SK-N-SH (cell line): Measurements from ENCODE around the gene GPR137.
A peak's percentile ranks its signal among the peaks of the same experiment; 100 is the strongest.

Experiments
- EP300 ChIP-seq, 2 experiments: IDR thresholded peaks; 2 replicates each; pipeline versions ENCODE4 v1.4.0 to v1.6.1; 2012; ENCODE audit warnings: borderline replicate concordance in 1 of 2, low read depth in 1 of 2, low read length in 1 of 2
- GATA2 ChIP-seq: sonication (generic); formaldehyde crosslinking; IDR thresholded peaks from 2 replicates; pipeline ENCODE4 v1.5.0; 2020; ENCODE audit warnings: mild to moderate bottlenecking, missing genetic modification reagents
- SMC3 ChIP-seq: IDR thresholded peaks from 2 replicates; pipeline ENCODE4 v1.6.1; 2012; ENCODE audit warnings: low read depth, low read length, improper control_type of control experiment
- TAF1 ChIP-seq: IDR thresholded peaks from 2 replicates; pipeline ENCODE4 v1.6.1; 2012; ENCODE audit warnings: low read depth, mild to moderate bottlenecking, low read length, moderate library complexity, borderline replicate concordance
- YY1 ChIP-seq: IDR thresholded peaks from 2 replicates; pipeline ENCODE4 v1.4.0; 2012; ENCODE audit warnings: low read depth, mild to moderate bottlenecking
- TF ChIP-seq, protein P1 (sequence below): IDR thresholded peaks from 2 replicates; pipeline ENCODE4 v1.4.0; 2012; ENCODE audit warnings: low read depth
- TF ChIP-seq, protein P2 (sequence below): fragments of 200-600 bp; sonication (generic); IDR thresholded peaks from 2 replicates; pipeline ENCODE4 v1.6.1; 2017; ENCODE audit warnings: antibody characterized with exemption, mild to moderate bottlenecking, moderate library complexity
- TF ChIP-seq, protein P3 (sequence below): IDR thresholded peaks from 2 replicates; pipeline ENCODE4 v1.4.0; 2012; ENCODE audit warnings: low read depth, borderline replicate concordance
- TF ChIP-seq, protein P4 (sequence below): IDR thresholded peaks from 2 replicates; pipeline ENCODE4 v1.6.1; 2012; ENCODE audit warnings: mild to moderate bottlenecking, low read depth, low read length, moderate library complexity

DNA sequence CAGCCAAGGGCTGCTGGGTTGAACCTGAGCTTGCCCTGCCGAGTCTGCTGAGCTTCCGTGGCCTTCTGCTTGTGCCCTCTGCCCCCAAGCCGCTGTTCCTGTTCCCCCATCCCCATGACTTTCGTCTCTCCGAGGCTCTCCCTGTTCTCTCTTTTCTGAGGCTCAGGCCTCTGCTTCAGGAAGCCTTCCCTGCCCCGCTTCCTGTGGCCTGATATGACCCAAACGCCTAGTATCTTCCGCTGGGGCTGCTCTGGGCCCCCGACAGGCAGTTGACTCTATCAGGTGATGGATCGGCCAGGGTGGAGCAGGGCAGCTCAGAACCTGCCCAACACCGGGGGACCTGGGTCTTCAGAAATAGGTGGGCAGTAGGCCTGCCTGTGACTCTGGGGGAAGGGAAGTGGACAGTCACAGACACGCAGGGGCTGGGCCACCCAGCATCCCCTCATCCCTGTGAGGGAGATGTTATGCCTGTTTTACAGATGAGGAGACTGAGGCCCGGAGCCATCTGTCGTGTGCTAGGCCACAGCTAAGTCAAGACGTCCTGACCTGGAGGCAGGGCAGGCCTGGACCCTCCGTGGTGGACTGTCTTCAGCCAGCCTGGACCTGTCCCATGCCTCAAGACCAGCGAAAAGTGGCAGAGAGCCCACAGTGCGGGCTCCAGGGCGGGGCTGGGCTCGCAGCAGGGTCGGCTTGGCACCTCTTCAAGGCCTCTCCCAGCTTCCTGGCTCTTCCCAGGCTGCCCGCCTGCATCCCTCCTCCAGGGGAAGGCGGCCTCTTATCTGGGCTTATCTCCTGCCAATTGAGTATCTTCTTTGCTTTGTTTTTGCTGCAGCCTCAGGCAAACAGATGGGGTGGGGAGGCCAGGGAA is 17.4 kb upstream of the GPR137 start:
- TF ChIP-seq TAF1 (0 out of 2 replicates have a peak, but pooled peaks have one; percentile 2), SMC3 (no peak), EP300 (IDR thresholded peaks at IDR 0.05; ENCODE audit: borderline replicate concordance in 1 of 2, low read depth in 1 of 2, low read length in 1 of 2) (peak in 1 of 2 experiments; percentile 52; a peak in 1 of 4 replicates), YY1 (no peak), GATA2 (CRISPR knock-in tag) (peak; percentile 90)
- TF ChIP-seq, protein P1, sequence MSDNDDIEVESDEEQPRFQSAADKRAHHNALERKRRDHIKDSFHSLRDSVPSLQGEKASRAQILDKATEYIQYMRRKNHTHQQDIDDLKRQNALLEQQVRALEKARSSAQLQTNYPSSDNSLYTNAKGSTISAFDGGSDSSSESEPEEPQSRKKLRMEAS = no peak
- TF ChIP-seq, protein P2, sequence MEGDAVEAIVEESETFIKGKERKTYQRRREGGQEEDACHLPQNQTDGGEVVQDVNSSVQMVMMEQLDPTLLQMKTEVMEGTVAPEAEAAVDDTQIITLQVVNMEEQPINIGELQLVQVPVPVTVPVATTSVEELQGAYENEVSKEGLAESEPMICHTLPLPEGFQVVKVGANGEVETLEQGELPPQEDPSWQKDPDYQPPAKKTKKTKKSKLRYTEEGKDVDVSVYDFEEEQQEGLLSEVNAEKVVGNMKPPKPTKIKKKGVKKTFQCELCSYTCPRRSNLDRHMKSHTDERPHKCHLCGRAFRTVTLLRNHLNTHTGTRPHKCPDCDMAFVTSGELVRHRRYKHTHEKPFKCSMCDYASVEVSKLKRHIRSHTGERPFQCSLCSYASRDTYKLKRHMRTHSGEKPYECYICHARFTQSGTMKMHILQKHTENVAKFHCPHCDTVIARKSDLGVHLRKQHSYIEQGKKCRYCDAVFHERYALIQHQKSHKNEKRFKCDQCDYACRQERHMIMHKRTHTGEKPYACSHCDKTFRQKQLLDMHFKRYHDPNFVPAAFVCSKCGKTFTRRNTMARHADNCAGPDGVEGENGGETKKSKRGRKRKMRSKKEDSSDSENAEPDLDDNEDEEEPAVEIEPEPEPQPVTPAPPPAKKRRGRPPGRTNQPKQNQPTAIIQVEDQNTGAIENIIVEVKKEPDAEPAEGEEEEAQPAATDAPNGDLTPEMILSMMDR = no peak
- TF ChIP-seq, protein P3, sequence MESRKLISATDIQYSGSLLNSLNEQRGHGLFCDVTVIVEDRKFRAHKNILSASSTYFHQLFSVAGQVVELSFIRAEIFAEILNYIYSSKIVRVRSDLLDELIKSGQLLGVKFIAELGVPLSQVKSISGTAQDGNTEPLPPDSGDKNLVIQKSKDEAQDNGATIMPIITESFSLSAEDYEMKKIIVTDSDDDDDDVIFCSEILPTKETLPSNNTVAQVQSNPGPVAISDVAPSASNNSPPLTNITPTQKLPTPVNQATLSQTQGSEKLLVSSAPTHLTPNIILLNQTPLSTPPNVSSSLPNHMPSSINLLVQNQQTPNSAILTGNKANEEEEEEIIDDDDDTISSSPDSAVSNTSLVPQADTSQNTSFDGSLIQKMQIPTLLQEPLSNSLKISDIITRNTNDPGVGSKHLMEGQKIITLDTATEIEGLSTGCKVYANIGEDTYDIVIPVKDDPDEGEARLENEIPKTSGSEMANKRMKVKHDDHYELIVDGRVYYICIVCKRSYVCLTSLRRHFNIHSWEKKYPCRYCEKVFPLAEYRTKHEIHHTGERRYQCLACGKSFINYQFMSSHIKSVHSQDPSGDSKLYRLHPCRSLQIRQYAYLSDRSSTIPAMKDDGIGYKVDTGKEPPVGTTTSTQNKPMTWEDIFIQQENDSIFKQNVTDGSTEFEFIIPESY = no peak
- TF ChIP-seq, protein P4, sequence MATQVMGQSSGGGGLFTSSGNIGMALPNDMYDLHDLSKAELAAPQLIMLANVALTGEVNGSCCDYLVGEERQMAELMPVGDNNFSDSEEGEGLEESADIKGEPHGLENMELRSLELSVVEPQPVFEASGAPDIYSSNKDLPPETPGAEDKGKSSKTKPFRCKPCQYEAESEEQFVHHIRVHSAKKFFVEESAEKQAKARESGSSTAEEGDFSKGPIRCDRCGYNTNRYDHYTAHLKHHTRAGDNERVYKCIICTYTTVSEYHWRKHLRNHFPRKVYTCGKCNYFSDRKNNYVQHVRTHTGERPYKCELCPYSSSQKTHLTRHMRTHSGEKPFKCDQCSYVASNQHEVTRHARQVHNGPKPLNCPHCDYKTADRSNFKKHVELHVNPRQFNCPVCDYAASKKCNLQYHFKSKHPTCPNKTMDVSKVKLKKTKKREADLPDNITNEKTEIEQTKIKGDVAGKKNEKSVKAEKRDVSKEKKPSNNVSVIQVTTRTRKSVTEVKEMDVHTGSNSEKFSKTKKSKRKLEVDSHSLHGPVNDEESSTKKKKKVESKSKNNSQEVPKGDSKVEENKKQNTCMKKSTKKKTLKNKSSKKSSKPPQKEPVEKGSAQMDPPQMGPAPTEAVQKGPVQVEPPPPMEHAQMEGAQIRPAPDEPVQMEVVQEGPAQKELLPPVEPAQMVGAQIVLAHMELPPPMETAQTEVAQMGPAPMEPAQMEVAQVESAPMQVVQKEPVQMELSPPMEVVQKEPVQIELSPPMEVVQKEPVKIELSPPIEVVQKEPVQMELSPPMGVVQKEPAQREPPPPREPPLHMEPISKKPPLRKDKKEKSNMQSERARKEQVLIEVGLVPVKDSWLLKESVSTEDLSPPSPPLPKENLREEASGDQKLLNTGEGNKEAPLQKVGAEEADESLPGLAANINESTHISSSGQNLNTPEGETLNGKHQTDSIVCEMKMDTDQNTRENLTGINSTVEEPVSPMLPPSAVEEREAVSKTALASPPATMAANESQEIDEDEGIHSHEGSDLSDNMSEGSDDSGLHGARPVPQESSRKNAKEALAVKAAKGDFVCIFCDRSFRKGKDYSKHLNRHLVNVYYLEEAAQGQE = no peak
